Fibroblast of skin of abdomen (primary cell): ENCODE results near the gene KCNAB3.

ENCODE experiments used
- DNase-seq: peaks from one replicate; pipeline ENCODE4 v3.0.0-alpha.2; 2013

The KCNAB3 gene

GRCh38 chr17:7875804-7876370, 53.8 kb downstream of the KCNAB3 start:
- no peak for DNase-seq

GRCh38 chr17:7873051-7873450, 56.6 kb downstream of the KCNAB3 start:
- DNase-seq = no peak
